Ovary (tissue), 3 donors: ENCODE results near the gene MLN.

ENCODE experiments used
- CTCF ChIP-seq, 3 donors: fragments of 450-650 bp in 2 of 3; fragments of 200-600 bp in 1 of 3; IDR thresholded peaks; one replicate each; pipeline versions ENCODE4 v1.5.1 to v1.8.0; 2016 to 2022; ENCODE audit warnings: antibody characterized with exemption in 3 of 3, mild to moderate bottlenecking in 1 of 3
- EP300 ChIP-seq: sonication (generic); formaldehyde crosslinking; IDR thresholded peaks from one replicate; pipeline ENCODE4 v1.6.1; 2017; ENCODE audit warnings: antibody characterized with exemption
- POLR2A ChIP-seq: fragments of 450-650 bp; IDR thresholded peaks from one replicate; pipeline ENCODE4 v1.6.1; 2017; ENCODE audit warnings: antibody characterized with exemption, mild to moderate bottlenecking, moderate library complexity
- donor health status: DM: no; HTN: no; CAD: no.

GRCh38 chr6:33751771-33752645 is 51.8 kb downstream of the MLN start:
- TF ChIP-seq CTCF (IDR thresholded peaks at IDR 0.05) (no peak), EP300 (no peak), POLR2A (no peak)
